Spleen (tissue), 7 donors: ENCODE data around the gene UBASH3A.

Source experiments
- POLR2AphosphoS5 ChIP-seq, 3 donors: sonication (generic); formaldehyde crosslinking; IDR thresholded peaks; one replicate each; pipeline ENCODE4 v1.5.1; 2017; ENCODE audit warnings: antibody characterized with exemption in 3 of 3
- TF ChIP-seq, protein P1 (sequence below), 11 experiments: fragments of 200-600 bp in 7 of 11; fragments of 450-650 bp in 4 of 11; sonication (generic) in 4 of 11; IDR thresholded peaks in 8 of 11; conservative IDR thresholded peaks in 3 of 11; 1 replicate in 7 of 11; 2 replicates in 4 of 11; pipeline versions ENCODE4 v1.4.0 to v1.8.0; 2016 to 2021; ENCODE audit warnings: antibody characterized with exemption in 11 of 11, inconsistent platforms in 4 of 11, mild to moderate bottlenecking in 1 of 11
- donor health status: DM: no; HTN: no; CAD: no; lungs with moderate emphysema.
- donor health status: DM: no; HTN: no; CAD: no.
- donor health status: DM: no; HTN: no; CAD: no.

- TF ChIP-seq, protein P1, sequence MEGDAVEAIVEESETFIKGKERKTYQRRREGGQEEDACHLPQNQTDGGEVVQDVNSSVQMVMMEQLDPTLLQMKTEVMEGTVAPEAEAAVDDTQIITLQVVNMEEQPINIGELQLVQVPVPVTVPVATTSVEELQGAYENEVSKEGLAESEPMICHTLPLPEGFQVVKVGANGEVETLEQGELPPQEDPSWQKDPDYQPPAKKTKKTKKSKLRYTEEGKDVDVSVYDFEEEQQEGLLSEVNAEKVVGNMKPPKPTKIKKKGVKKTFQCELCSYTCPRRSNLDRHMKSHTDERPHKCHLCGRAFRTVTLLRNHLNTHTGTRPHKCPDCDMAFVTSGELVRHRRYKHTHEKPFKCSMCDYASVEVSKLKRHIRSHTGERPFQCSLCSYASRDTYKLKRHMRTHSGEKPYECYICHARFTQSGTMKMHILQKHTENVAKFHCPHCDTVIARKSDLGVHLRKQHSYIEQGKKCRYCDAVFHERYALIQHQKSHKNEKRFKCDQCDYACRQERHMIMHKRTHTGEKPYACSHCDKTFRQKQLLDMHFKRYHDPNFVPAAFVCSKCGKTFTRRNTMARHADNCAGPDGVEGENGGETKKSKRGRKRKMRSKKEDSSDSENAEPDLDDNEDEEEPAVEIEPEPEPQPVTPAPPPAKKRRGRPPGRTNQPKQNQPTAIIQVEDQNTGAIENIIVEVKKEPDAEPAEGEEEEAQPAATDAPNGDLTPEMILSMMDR (IDR thresholded peaks at IDR 0.05 in 8 of 11, conservative IDR thresholded peaks at IDR 0.05 in 3 of 11): no peak
- no peak for TF ChIP-seq POLR2AphosphoS5 (IDR thresholded peaks at IDR 0.05)
Observed at GRCh38 chr21:42451941-42452340, 48.2 kb downstream of the UBASH3A start.
